H7 (cell line): ENCODE data around the gene COBL. TPM values are rescaled to one million over a fixed set of nuclear protein-coding genes. Genes with fewer than 3 reads are reported as not detected.

Source experiments
- DNase-seq: peaks from one replicate; pipeline ENCODE4 v3.0.0; 2012
- H3K27me3 ChIP-seq: 2 replicates; pipeline ENCODE4 v1.6.0; 2011; ENCODE audit warnings: mild to moderate bottlenecking, low read length; ENCODE audit not compliant: control insufficient read depth, insufficient read depth
- H3K36me3 ChIP-seq: replicated peaks from 2 replicates; pipeline ENCODE4 v1.5.1; 2011; ENCODE audit warnings: low read length; ENCODE audit not compliant: control insufficient read depth, insufficient read depth
- H3K4me3 ChIP-seq: 2 replicates; pipeline ENCODE4 v1.5.1; 2011; ENCODE audit warnings: low read depth, mild to moderate bottlenecking, control low read depth, low read length, moderate library complexity; ENCODE audit not compliant: insufficient read depth
- total RNA-seq: library from RNA; depleted of rRNA; stranded (reverse); fragments of >200 nt; shearing (Covaris generic); gene quantifications from 2 replicates; pipeline ENCODE4 v1.2.3, GENCODE V29; 2014

The COBL gene
- total RNA-seq, 1 experiment from 2014 or later, result 4.6 TPM

GRCh38 chr7:51318001-51318400 lies 1.4 kb upstream of the COBL start:
- no peak for DNase-seq
- peaks cover 32% of the 10 kb centered on the region for H3K27me3 ChIP-seq
- no peaks in the 10 kb centered on the region for H3K36me3 ChIP-seq
- H3K4me3 ChIP-seq, result peak overlapping the region; percentile 67; the same call in 1 of the 2 replicates

- H3K36me3 ChIP-seq, result no peaks in the 10 kb centered on the region
- H3K27me3 ChIP-seq, result peaks cover 32% of the 10 kb centered on the region
- H3K4me3 ChIP-seq, result peak overlapping the region; percentile 67
- DNase-seq, result peak; percentile 76
These were observed 937 bp upstream of the COBL start for GRCh38 chr7:51317582-51317910.

GRCh38 chr7:51316262-51316665 lies 345 bp downstream of the COBL start:
- Histone ChIP-seq H3K27me3 (peaks cover 32% of the 10 kb centered on the region), H3K36me3 (no peaks in the 10 kb centered on the region), H3K4me3 (peak overlapping the region; percentile 77)
- DNase-seq, result peak; percentile 83

GRCh38 chr7:51315393-51316261 lies 982 bp downstream of the COBL start:
- H3K27me3 ChIP-seq, result peaks cover 32% of the 10 kb centered on the region
- H3K36me3 ChIP-seq, result no peaks in the 10 kb centered on the region
- peak; percentile 80 for DNase-seq
- H3K4me3 ChIP-seq, result peak overlapping the region; percentile 77

- Histone ChIP-seq H3K4me3 (no peak overlapping the region), H3K27me3 (peaks cover 32% of the 10 kb centered on the region), H3K36me3 (no peaks in the 10 kb centered on the region; the same call in 1 of the 2 replicates)
- no peak for DNase-seq
These were observed 1.9 kb downstream of the COBL start for GRCh38 chr7:51314726-51315125.

GRCh38 chr7:51313738-51314425 lies 2.7 kb downstream of the COBL start:
- Histone ChIP-seq H3K4me3 (no peak overlapping the region), H3K27me3 (peaks cover 31% of the 10 kb centered on the region), H3K36me3 (no peaks in the 10 kb centered on the region; the same call in 1 of the 2 replicates)
- no peak for DNase-seq

GRCh38 chr7:51312951-51313737 lies 3.5 kb downstream of the COBL start:
- no peaks in the 10 kb centered on the region; the same call in 1 of the 2 replicates for H3K36me3 ChIP-seq
- no peak overlapping the region for H3K4me3 ChIP-seq
- DNase-seq, result no peak
- peaks cover 30% of the 10 kb centered on the region for H3K27me3 ChIP-seq

- peak; percentile 53 for DNase-seq
- Histone ChIP-seq H3K27me3 (peaks cover 16% of the 10 kb centered on the region), H3K36me3 (no peaks in the 10 kb centered on the region; the same call in 1 of the 2 replicates), H3K4me3 (no peak overlapping the region)
These were observed 5.4 kb downstream of the COBL start for GRCh38 chr7:51311166-51311565.

- Histone ChIP-seq H3K27me3 (peaks cover 6% of the 10 kb centered on the region), H3K4me3 (no peak overlapping the region), H3K36me3 (no peaks in the 10 kb centered on the region; the same call in 1 of the 2 replicates)
- DNase-seq, result no peak
These were observed 6.5 kb downstream of the COBL start for GRCh38 chr7:51310131-51310583.

- DNase-seq, result peak; percentile 43
- Histone ChIP-seq H3K36me3 (no peaks in the 10 kb centered on the region; the same call in 1 of the 2 replicates), H3K4me3 (no peak overlapping the region), H3K27me3 (no peaks in the 10 kb centered on the region; the same call in 1 of the 2 replicates)
These were observed 7.1 kb downstream of the COBL start for GRCh38 chr7:51309361-51310130.

GRCh38 chr7:51308696-51309095 lies 7.9 kb downstream of the COBL start:
- Histone ChIP-seq H3K27me3 (no peaks in the 10 kb centered on the region), H3K4me3 (no peak overlapping the region), H3K36me3 (no peaks in the 10 kb centered on the region; the same call in 1 of the 2 replicates)
- DNase-seq, result no peak

GRCh38 chr7:51308265-51308664 lies 8.3 kb downstream of the COBL start:
- Histone ChIP-seq H3K27me3 (no peaks in the 10 kb centered on the region), H3K36me3 (no peaks in the 10 kb centered on the region; the same call in 1 of the 2 replicates), H3K4me3 (no peak overlapping the region)
- DNase-seq, result no peak

- no peak for DNase-seq
- H3K36me3 ChIP-seq, result no peaks in the 10 kb centered on the region; the same call in 1 of the 2 replicates
- H3K27me3 ChIP-seq, result no peaks in the 10 kb centered on the region
- no peak overlapping the region for H3K4me3 ChIP-seq
These were observed 8.9 kb downstream of the COBL start for GRCh38 chr7:51307651-51308210.
